Lung (tissue), 12 donors: ENCODE data around the gene WDR93. TPM values are rescaled to one million over a fixed set of nuclear protein-coding genes. Genes with fewer than 3 reads are reported as not detected.

Experiments
- ATAC-seq: fragments of 200-7000 bp; cut with Tn5 transposase; one replicate; pipeline ENCODE4 v1.9.1; 2020; ENCODE audit warnings: moderate number of reproducible peaks; ENCODE audit not compliant: insufficient read depth, low FRiP score
- DNase-seq, 3 donors: peaks; one replicate each; pipeline ENCODE4 v3.0.0-alpha.2; 2013 to 2017
- H3K27ac ChIP-seq, 2 donors: one replicate each; pipeline ENCODE4 v1.5.1; 2013; ENCODE audit warnings: mild to moderate bottlenecking in 2 of 2, moderate library complexity in 2 of 2, control low read depth in 1 of 2, inconsistent platforms in 1 of 2, low read depth in 1 of 2, low read length in 1 of 2
- H3K27me3 ChIP-seq, 3 donors: one replicate each; pipeline ENCODE4 v1.5.1; 2013; ENCODE audit warnings: low read length in 2 of 3; ENCODE audit not compliant: control insufficient read depth in 3 of 3, insufficient read depth in 3 of 3
- H3K36me3 ChIP-seq, 4 donors: one replicate each; pipeline ENCODE4 v1.5.1; 2013; ENCODE audit warnings: low read length in 4 of 4, mild to moderate bottlenecking in 1 of 4, moderate library complexity in 1 of 4; ENCODE audit not compliant: control insufficient read depth in 4 of 4, insufficient read depth in 4 of 4
- H3K4me1 ChIP-seq, 5 donors: one replicate each; pipeline ENCODE4 v1.5.1; 2013; ENCODE audit warnings: low read length in 5 of 5, mild to moderate bottlenecking in 2 of 5, moderate library complexity in 1 of 5; ENCODE audit not compliant: control insufficient read depth in 5 of 5, insufficient read depth in 5 of 5
- H3K4me3 ChIP-seq: one replicate; pipeline ENCODE4 v1.5.1; 2013; ENCODE audit warnings: mild to moderate bottlenecking, control low read depth, moderate library complexity
- H3K9ac ChIP-seq, 2 donors: one replicate each; pipeline ENCODE4 v1.5.1; 2013; ENCODE audit warnings: low read length in 2 of 2, control low read depth in 1 of 2; ENCODE audit not compliant: insufficient read depth in 1 of 2
- H3K9me3 ChIP-seq, 4 donors: one replicate each; pipeline ENCODE4 v1.5.1; 2013; ENCODE audit warnings: low read length in 3 of 4, mild to moderate bottlenecking in 1 of 4, moderate library complexity in 1 of 4; ENCODE audit not compliant: control insufficient read depth in 4 of 4, insufficient read depth in 3 of 4
- CTCF ChIP-seq: IDR thresholded peaks from 2 replicates; pipeline ENCODE4 v1.5.1; 2012; ENCODE audit warnings: mild to moderate bottlenecking; ENCODE audit errors: control extremely low read depth, extremely low read depth
- WGBS, 2 donors: extraction: QIAGEN DNeasy Blood & Tissue Kit; methylation state at CpG; one replicate each; pipeline ENCODE4 v1.1.7; 2013; 5-methylcytosine and 5-hydroxymethylcytosine counted together
- polyA plus RNA-seq, 2 donors: library from polyadenylated mRNA; stranded (reverse); fragments of 200-250 nt; gene quantifications; one replicate each; pipeline ENCODE4 v1.2.1, GENCODE V29; 2013
- total RNA-seq, 2 donors: library from RNA; depleted of rRNA in 1 of 2; stranded (reverse); fragments of >200 nt in 1 of 2; gene quantifications; one replicate each; pipeline ENCODE4 v1.2.1, GENCODE V29; 2014 to 2021
- donor health status: control.
- donor health status: control.
- donor health status: Bipolar disorder and iron deficiency.
- donor health status: healthy.
- donor health status: DM: yes; HTN: yes; CAD: no.

The WDR93 gene
- total and polyA plus RNA-seq, 4 donors: 0.95 to 3.8 (median 2.2) TPM

- WGBS, 2 donors: 70 to 91% methylated on average over 1 of the region's 1 CpG
- ATAC-seq (no peak), DNase-seq (no peak)
- Histone ChIP-seq H3K27ac (no peak overlapping the region), H3K36me3 (no peaks in the 10 kb centered on the region), H3K4me3 (no peak overlapping the region), H3K9me3 (no peaks in the 10 kb centered on the region), H3K9ac (no peak overlapping the region), H3K27me3 (no peaks in the 10 kb centered on the region), H3K4me1 (peaks cover 0 to 5% (median 0%) of the 10 kb centered on the region in 5 donors)
- no peak for TF ChIP-seq CTCF
Observed at GRCh38 chr15:89765694-89766093, 75.1 kb downstream of the WDR93 start.

GRCh38 chr15:89766357-89767311 lies 76.0 kb downstream of the WDR93 start:
- no peak overlapping the region for H3K9ac ChIP-seq
- no peaks in the 10 kb centered on the region for H3K36me3 ChIP-seq
- 86 to 89% methylated on average over 16 of the region's 16 CpGs for WGBS, 2 donors
- peaks cover 0 to 5% (median 0%) of the 10 kb centered on the region in 5 donors for H3K4me1 ChIP-seq
- H3K27ac ChIP-seq: no peak overlapping the region
- DNase-seq (no peak), ATAC-seq (no peak)
- H3K27me3 ChIP-seq: no peaks in the 10 kb centered on the region
- TF ChIP-seq CTCF: no peak
- no peak overlapping the region for H3K4me3 ChIP-seq
- no peaks in the 10 kb centered on the region for H3K9me3 ChIP-seq

DNA sequence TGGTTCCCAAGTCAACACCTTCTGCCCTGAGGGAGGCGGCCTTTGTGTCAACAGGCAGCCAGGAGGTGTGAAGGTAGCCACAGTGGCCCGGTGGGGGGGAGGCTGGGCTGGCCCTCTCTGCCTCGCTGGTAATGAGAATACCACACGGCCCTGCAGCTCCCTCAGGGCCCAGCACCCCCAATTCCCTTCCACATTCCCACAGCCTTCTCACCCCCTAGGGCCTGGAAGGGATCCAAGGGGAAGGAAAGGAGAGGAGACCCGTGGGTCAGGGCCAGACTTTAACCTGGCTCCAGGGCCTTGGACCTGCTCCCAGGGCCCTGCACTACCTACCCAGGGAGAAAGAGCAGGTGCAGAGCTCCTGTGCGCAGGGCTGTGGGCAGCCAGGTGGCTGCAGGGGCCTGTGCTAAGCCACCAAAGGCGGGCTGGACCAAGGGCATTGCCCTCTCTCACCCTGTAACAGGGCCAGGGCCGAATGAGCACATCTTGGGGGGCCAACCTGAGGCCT lies 76.9 kb downstream of the WDR93 start:
- 65 to 68% methylated on average over 8 of the region's 8 CpGs for WGBS, 2 donors
- DNase-seq (no peak), ATAC-seq (no peak)
- no peak overlapping the region for H3K9ac ChIP-seq
- H3K27me3 ChIP-seq: no peaks in the 10 kb centered on the region
- H3K4me1 ChIP-seq: peaks cover 0 to 5% (median 0%) of the 10 kb centered on the region in 5 donors
- H3K27ac ChIP-seq: no peak overlapping the region
- no peaks in the 10 kb centered on the region for H3K36me3 ChIP-seq
- TF ChIP-seq CTCF: no peak
- H3K9me3 ChIP-seq: no peaks in the 10 kb centered on the region
- no peak overlapping the region for H3K4me3 ChIP-seq
